Astrocyte of the hippocampus (primary cell): ENCODE results near the gene ZNF562.

Experiments
- DNase-seq: peaks from one replicate; pipeline ENCODE4 v3.0.0; 2011; ENCODE audit warnings: low read depth, low spot score

The ZNF562 gene

GRCh38 chr19:9644472-9644871, 30.4 kb downstream of the ZNF562 start:
- DNase-seq: no peak

- no peak for DNase-seq
These were observed 33.1 kb downstream of the ZNF562 start for GRCh38 chr19:9641810-9642209.

GRCh38 chr19:9640956-9641355, 33.9 kb downstream of the ZNF562 start:
- DNase-seq: no peak

- no peak for DNase-seq
These were observed 38.9 kb downstream of the ZNF562 start for GRCh38 chr19:9636018-9636417.

- no peak for DNase-seq
These were observed 47.0 kb downstream of the ZNF562 start for GRCh38 chr19:9627856-9628255.

GRCh38 chr19:9622531-9622930, 52.4 kb downstream of the ZNF562 start:
- peak; percentile 42 for DNase-seq

- DNase-seq: peak; percentile 97
These were observed 53.5 kb downstream of the ZNF562 start, which contains the start of gene ZNF561 for GRCh38 chr19:9621156-9622037. ZNF561 (minus strand) TSS chr19:9621232; CDS start chr19:9619456, 1,776 bp downstream.

GRCh38 chr19:9620842-9621155, 54.1 kb downstream of the ZNF562 start:
- no peak for DNase-seq

GRCh38 chr19:9615844-9616243, 59.1 kb downstream of the ZNF562 start:
- no peak for DNase-seq

GRCh38 chr19:9610484-9611113, 64.3 kb downstream of the ZNF562 start:
- DNase-seq: no peak

GRCh38 chr19:9608912-9609311, 66.0 kb downstream of the ZNF562 start:
- DNase-seq: no peak

GRCh38 chr19:9597027-9597426, 77.9 kb downstream of the ZNF562 start:
- peak; percentile 48 for DNase-seq
